ENCODE data around the gene TNS3. TPM values are rescaled to one million over a fixed set of nuclear protein-coding genes. Genes with fewer than 3 reads are reported as not detected.
A peak's percentile ranks its signal among the peaks of the same experiment; 100 is the strongest.

TNS3 gene
- total RNA-seq, 1 experiment from 2014 or later: 135 TPM

GRCh38 chr7:47285860-47286491, 295.9 kb downstream of the TNS3 start:
- TF ChIP-seq, protein P1, sequence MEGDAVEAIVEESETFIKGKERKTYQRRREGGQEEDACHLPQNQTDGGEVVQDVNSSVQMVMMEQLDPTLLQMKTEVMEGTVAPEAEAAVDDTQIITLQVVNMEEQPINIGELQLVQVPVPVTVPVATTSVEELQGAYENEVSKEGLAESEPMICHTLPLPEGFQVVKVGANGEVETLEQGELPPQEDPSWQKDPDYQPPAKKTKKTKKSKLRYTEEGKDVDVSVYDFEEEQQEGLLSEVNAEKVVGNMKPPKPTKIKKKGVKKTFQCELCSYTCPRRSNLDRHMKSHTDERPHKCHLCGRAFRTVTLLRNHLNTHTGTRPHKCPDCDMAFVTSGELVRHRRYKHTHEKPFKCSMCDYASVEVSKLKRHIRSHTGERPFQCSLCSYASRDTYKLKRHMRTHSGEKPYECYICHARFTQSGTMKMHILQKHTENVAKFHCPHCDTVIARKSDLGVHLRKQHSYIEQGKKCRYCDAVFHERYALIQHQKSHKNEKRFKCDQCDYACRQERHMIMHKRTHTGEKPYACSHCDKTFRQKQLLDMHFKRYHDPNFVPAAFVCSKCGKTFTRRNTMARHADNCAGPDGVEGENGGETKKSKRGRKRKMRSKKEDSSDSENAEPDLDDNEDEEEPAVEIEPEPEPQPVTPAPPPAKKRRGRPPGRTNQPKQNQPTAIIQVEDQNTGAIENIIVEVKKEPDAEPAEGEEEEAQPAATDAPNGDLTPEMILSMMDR (IDR thresholded peaks at IDR 0.05; ENCODE audit: unreplicated experiment): no peak
- DNase-seq: no peak
- H3K9me3 Mint-ChIP-seq (ENCODE audit: low read depth, unreplicated experiment): peaks cover 7% of the 10 kb centered on the region
- peaks cover 54% of the 10 kb centered on the region for H3K36me3 Mint-ChIP-seq (ENCODE audit: insufficient read depth, unreplicated experiment)
- H3K4me1 Mint-ChIP-seq (ENCODE audit: low read depth, unreplicated experiment): peaks cover 34% of the 10 kb centered on the region
- no TSS peak for BruUV-seq (replicated peaks)
- no peak overlapping the region for H3K27ac Mint-ChIP-seq (ENCODE audit: unreplicated experiment)
- H3K4me3 Mint-ChIP-seq (ENCODE audit: low read depth, unreplicated experiment): no peak overlapping the region
- CTCF ChIA-PET: no interaction called here
- no peaks in the 10 kb centered on the region for H3K27me3 Mint-ChIP-seq (ENCODE audit: unreplicated experiment)
- intact Hi-C loops (cut with micrococcal nuclease; ENCODE audit: unreplicated experiment): no loop called here

- H3K4me3 Mint-ChIP-seq (ENCODE audit: low read depth, unreplicated experiment): no peak overlapping the region
- no peak for DNase-seq
- intact Hi-C loops (cut with micrococcal nuclease; ENCODE audit: unreplicated experiment): no loop called here
- TF ChIP-seq, protein P1 (IDR thresholded peaks at IDR 0.05; ENCODE audit: unreplicated experiment): no peak
- H3K36me3 Mint-ChIP-seq (ENCODE audit: insufficient read depth, unreplicated experiment): peaks cover 54% of the 10 kb centered on the region
- peaks cover 29% of the 10 kb centered on the region for H3K4me1 Mint-ChIP-seq (ENCODE audit: low read depth, unreplicated experiment)
- H3K27me3 Mint-ChIP-seq (ENCODE audit: unreplicated experiment): no peaks in the 10 kb centered on the region
- no peak overlapping the region for H3K27ac Mint-ChIP-seq (ENCODE audit: unreplicated experiment)
- peaks cover 7% of the 10 kb centered on the region for H3K9me3 Mint-ChIP-seq (ENCODE audit: low read depth, unreplicated experiment)
- CTCF ChIA-PET: no interaction called here
- BruUV-seq (replicated peaks): no TSS peak
Observed at GRCh38 chr7:47284691-47285635, 296.9 kb downstream of the TNS3 start.

GRCh38 chr7:47283497-47284131, 298.3 kb downstream of the TNS3 start:
- TF ChIP-seq, protein P1 (IDR thresholded peaks at IDR 0.05; ENCODE audit: unreplicated experiment): no peak
- intact Hi-C loops (cut with micrococcal nuclease; ENCODE audit: unreplicated experiment): no loop called here
- CTCF ChIA-PET: interaction anchor here (1.0 kb wide), 1 partner anchor 17 kb away, joined by 4 read pairs; no protein-coding TSS in a partner anchor
- Mint-ChIP-seq H3K4me3 (ENCODE audit: low read depth, unreplicated experiment) (peak overlapping the region; percentile 1), H3K36me3 (ENCODE audit: insufficient read depth, unreplicated experiment) (peaks cover 59% of the 10 kb centered on the region), H3K4me1 (ENCODE audit: low read depth, unreplicated experiment) (peaks cover 22% of the 10 kb centered on the region), H3K27me3 (ENCODE audit: unreplicated experiment) (no peaks in the 10 kb centered on the region), H3K27ac (ENCODE audit: unreplicated experiment) (peak overlapping the region; percentile 57), H3K9me3 (ENCODE audit: low read depth, unreplicated experiment) (peaks cover 5% of the 10 kb centered on the region)
- BruUV-seq (replicated peaks): no TSS peak
- peak; percentile 92 for DNase-seq

DNA sequence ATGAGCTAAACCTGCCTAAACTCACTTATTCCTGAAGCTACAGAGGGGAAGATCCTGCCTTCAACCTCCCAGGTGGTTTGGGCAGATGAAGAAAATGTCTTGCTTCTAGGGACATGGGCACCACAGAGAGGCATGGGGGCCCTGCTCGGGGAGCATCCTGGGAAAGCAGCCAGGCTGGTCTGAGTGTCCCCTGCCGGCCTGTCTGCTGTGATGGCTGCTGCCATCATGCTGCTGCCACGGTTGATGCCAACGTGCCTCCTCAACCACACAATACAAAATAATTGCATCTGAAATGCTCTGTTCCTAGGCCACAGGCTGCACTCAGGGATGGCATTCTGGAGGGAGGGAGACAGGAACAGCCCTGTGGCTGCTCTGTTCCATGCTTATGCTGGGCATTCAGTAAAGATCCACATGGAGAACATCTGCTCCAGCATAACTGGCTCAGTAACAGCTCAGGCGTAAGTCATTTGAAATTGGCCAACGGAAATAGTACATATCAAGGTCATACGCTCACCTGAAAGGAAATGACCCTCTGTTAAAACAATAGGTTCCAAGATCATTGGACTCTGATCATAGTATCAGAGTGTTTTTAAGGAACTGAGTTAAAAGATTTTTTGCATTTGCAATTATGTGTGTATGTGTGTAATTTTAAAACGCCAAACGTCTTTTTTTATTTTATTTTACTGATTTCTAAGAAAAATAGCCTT, 299.0 kb downstream of the TNS3 start:
- Mint-ChIP-seq H3K27ac (ENCODE audit: unreplicated experiment) (peak overlapping the region; percentile 57), H3K9me3 (ENCODE audit: low read depth, unreplicated experiment) (peaks cover 5% of the 10 kb centered on the region), H3K36me3 (ENCODE audit: insufficient read depth, unreplicated experiment) (peaks cover 56% of the 10 kb centered on the region), H3K4me3 (ENCODE audit: low read depth, unreplicated experiment) (peak overlapping the region; percentile 42), H3K4me1 (ENCODE audit: low read depth, unreplicated experiment) (peaks cover 22% of the 10 kb centered on the region), H3K27me3 (ENCODE audit: unreplicated experiment) (no peaks in the 10 kb centered on the region)
- CTCF ChIA-PET: interaction anchor here (0.6 to 1.0 kb wide), 2 partner anchors 17 to 277 kb away, joined by 3 to 4 read pairs; no protein-coding TSS in a partner anchor
- no peak for DNase-seq
- TF ChIP-seq, protein P1 (IDR thresholded peaks at IDR 0.05; ENCODE audit: unreplicated experiment): no peak
- BruUV-seq (replicated peaks): no TSS peak
- intact Hi-C loops (cut with micrococcal nuclease; ENCODE audit: unreplicated experiment): no loop called here
